GM23248 (cell line): ENCODE measurements around the gene CAMKV.

ENCODE experiments used
- EZH2 ChIP-seq: fragments of 200-600 bp; sonication (generic); IDR thresholded peaks from 2 replicates; pipeline ENCODE4 v1.6.1; 2018; ENCODE audit warnings: antibody characterized with exemption, mild to moderate bottlenecking; ENCODE audit not compliant: insufficient read depth, poor library complexity, severe bottlenecking
- EZH2phosphoT487 ChIP-seq: fragments of 200-600 bp; sonication (generic); IDR thresholded peaks from 2 replicates; pipeline ENCODE4 v1.6.1; 2018; ENCODE audit warnings: antibody characterized with exemption, moderate library complexity, mild to moderate bottlenecking, low read depth; ENCODE audit not compliant: insufficient read depth

DNA sequence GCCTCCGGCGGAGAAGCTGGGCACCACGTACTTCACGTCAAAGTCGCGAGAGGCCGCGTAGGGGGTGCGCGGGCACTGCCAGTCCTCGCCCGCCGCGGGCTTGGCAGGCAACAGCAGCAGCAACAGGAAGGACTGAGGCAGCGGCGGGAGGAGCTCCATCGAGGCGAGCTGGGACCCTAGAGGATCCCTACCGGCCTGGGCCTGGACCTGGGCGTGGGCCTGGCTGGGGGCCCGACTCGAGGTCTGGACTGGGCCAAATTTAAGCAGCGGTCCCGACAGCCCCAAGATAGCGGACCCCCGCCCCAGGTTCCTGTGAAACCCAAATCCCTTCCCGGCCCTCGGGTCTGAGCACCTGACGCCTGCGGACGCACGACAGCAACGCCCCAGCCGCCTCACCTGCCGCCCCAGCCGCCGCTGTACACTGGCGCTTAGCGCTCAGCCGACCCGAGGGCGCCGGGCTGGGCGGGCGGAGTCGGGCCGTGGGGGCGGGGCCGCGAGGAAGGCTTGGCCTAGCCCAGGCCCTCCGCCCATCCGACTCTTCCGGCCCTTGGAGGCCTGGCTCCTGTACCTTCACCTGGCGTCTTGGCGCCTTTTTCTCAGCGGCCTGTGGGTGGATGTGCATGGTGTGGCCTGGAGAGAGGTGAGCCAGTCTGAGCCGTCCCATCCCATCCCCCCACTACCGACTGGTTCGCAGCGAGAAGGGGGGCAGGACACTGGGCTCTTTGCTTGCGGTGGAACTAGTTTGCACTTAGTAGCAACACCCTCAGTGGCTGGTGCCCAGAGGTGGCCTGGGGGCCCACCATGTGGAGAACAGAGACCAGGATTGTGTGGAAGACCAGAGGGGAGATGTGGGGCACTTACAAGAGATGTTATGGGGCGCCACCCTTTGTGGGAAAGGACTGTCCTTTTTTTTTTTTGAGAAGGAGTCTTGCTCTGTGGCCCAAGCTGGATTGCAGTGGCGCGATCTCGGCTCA is 34.0 kb upstream of the CAMKV start, which contains the start of gene MST1R:
- TF ChIP-seq EZH2 (no peak), EZH2phosphoT487 (no peak)
